COLO829 (cell line): ENCODE data around the gene CCDC171.

Experiments
- DNase-seq: peaks from one replicate; pipeline ENCODE4 v3.0.0; 2012; ENCODE audit warnings: low spot score

Gene CCDC171

DNA sequence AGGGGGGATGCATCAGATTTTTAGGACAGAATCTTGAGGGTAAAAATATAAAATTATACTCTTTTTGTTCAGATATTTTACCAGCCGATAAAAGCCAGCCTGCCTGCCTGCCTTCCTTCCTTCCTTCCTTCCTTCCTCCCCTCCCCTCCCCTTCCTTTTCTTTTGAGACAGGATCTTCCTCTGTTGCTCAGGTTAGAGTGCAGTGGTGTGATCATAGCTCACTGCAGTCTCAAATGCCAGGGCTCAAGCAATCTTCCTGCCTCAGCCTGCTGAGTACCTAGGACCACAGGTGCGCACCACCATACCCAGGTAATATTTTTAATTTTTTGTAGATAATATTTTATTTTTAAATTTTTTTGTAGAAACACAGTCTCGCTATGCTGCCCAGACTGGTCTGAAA lies 330.0 kb downstream of the CCDC171 start:
- no peak for DNase-seq

DNA sequence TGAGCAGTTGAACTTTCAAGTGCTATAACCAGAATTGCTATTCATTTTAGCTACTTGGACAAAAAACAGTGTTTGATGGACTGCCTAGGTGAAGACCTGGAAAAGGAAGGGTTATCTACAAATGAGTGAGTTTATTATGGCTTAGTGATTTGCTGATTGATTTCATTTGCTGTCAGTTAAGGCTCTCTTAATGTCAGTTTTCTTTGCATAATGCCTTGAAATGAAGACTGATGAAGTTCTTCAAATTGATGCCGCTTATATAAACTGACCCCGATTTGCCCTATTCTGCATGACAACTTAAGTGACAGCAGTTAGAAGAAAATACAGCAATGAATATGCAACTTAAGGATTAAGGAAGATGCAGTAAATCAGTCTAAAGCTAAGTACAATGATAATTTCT lies 332.6 kb downstream of the CCDC171 start:
- no peak for DNase-seq

DNA sequence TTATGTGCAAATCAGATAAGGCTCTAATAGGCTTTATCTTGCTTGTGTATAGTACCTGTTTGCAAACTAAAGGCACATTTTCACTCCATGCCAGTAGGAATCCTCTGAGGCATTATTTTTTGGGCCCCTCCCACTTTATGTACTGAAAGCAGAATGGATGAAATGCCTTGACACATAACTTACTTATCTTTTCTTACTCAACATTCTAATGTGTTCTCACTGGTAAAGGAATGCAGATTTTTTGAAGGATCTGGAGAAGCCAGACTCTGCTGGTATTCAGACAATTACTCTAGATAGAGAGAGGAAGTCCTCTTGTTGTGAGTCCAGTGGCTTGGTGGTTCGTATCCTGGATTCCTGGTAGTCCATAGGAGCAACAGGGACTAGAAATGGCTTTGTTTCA lies 336.7 kb downstream of the CCDC171 start:
- no peak for DNase-seq

DNA sequence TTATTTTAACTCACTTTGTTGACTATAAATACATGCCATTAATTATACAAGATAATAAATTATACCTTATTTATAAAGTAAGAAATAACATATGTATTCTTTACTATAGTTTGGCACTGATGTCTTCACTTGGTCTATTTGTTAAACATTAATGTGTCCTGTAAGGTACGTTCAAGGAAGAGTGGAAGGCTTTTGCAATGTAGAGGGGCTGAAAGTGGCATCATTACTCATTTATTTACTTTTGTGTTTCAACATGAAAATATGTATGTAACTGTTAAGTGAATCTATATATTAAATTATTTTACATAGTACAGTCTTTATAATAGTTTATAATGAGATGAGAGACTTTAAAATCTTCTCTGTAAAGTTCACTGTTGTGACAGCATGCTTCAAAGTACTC lies 348.7 kb downstream of the CCDC171 start:
- no peak for DNase-seq

DNA sequence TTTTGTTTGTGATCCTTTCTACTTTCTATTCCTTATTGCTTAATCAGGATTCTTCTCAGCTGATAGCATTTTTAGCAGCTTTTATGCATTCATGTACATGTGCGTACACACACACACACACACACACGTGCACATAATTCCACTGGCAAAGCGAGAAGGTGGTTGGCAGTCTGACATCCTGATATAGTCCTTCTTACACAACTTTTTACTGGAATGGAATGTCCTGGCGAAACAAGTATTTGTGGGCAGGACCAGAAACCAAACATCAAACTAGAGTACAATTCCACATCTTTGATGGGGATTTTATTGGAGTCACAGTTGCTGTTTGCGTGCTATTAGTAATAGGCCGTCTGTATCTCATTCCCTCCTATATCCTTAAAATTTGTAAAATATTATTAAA lies 356.5 kb downstream of the CCDC171 start:
- DNase-seq: no peak

DNA sequence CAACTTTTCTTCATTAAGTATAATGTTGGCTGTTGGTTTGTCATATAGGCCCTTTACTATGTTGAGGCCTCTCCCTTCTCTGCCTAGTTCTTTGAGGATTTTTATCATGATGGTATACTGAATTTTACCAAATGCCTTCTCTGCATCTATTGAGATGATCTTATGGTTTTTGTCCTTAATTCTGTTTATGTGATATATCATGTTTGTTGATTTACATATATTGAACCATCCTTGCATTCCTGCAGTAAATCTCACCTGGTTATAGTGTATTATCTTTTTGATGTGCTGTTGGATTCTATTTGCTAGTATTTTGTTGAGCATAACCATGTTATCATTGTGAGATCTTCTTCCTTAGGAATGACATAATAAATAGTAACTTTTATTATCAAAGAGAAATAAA lies 362.9 kb downstream of the CCDC171 start:
- no peak for DNase-seq

DNA sequence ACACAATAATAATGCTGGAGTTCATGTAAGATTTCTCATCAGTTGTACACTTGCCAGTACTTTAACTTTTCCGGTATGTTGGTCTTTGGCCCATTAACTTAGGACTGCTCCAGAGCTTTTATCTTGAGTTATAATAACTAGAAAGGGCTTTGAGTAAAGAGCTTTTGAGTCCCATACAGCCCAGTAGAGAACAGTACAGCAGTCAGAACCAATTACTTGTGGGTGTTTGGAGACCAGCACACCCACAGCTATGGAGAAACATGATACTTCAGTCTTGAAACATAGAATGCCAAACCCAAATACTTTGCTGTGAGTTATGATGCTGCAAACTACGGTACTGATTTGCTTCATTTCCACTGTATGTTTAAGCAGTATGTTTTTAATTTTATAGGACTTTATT lies 374.3 kb downstream of the CCDC171 start:
- no peak for DNase-seq

DNA sequence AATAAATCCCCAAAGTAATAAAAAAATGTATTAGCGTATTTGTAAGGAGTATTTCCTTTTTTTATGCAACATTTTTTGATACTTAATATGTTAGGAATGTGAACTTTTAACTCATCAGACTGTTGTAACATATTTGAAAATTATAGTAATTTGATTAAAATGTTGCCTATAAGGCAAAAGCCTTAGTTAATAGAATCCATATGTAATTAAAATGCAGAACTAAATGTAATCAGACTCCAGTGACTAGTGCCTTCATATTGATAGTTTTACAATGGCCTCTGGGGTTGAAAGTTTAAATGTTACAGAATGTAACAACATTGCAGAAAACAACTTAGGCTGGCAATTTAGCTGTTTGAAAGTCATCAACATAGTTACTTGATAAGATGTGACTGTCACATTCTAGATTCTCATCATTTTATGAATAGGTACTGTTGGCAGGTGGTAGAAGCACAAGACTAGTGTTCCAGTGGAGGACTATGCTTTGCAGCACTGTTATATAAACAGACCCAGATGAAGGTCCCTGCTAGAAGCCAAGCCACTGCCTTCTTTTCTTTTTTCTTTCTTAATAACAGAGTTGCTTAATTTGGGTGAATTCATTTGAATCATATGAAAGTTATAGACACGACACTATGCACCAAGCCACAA lies 382.9 kb downstream of the CCDC171 start:
- DNase-seq: no peak

DNA sequence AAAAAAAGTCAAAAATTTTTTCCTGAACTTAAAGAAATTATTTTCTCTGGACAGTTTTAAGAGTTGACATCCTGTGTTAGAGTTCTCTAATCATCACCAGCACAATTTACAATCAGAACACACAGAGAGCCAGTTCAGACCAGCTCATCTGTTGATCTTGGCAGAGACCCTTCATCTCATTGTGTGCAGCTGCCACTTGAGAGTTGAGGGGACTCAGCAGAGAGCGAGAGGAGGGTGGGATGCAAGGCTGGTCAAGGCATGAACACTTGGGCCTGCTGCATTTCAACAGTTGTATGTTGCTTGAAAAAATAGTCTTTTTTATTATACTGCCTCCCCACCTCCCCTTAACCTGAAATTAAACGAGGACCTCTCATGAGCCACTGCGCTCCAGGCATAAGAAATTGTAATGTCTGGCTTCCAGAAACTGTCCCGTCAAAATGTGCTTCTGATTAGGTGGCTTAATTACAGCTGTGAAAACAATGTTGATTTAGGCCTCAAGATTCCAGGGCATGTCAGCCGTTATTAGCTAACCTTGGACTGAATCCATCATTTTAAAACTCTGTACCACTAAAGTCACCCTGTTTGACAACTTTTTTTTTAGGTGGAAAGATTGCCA lies 383.6 kb downstream of the CCDC171 start:
- no peak for DNase-seq

DNA sequence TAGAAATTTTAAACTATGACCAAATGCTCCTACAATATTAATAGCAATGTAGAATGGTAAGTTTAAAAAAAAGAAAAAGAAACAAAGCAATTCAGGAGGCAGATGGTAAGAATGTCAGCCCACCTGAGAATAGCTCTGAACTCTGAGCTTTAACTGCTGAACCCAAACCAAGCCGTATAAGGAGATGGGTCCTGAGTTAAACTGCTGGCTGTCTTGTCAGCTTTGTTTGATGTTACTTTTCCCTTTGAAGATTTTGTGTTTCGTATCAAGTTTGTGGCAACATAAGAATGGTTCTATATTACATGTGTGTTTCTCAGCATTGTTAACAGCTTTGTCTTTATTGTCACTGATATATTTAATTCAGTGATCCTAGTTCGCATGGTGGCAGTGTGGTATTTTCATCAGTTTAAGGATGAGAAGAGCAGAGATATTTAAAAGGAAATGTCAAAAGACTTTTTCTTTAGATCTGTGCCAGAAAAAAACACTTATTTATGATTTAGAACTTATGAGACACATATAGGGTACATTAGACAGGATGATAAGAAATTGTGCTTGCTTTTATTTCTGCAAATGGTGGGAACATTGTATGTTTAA lies 390.1 kb downstream of the CCDC171 start:
- no peak for DNase-seq

DNA sequence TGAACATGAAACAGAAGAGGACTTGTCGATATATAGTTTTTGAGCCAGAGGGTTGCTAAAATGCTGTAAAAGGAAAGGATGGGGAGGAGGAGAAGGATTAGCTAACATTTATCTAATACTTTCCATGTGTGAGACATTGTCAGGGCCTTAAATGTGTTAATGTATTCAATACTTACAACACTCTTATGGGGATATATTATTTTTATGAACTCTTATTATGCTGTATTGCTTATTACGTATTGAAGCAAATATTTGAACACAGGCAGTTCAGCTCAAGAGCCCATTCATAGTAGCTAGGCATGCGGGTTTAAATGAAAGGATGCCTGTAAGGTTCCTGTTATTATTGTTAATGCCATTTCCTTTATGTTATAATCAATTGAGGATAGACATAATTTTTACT lies 391.5 kb downstream of the CCDC171 start:
- no peak for DNase-seq

DNA sequence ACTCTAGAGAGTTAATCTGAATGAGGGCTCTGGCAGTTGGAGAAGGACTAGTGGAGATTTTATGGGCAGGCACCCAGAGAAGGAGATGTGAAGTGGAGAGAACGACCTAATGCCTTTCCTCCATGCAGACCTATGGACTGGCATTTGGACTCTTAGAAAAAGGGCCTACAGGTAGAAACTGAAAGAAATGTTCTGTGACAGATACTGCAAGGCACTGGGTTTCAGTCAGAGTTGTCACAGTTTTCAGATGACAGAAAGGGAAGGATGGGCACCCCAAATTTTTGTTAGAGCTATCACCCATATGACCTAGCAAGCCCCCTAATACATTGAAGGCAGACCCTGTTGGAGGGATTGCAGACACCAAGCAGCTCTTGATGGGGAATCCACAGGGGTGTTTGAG lies 406.8 kb downstream of the CCDC171 start:
- DNase-seq: no peak

DNA sequence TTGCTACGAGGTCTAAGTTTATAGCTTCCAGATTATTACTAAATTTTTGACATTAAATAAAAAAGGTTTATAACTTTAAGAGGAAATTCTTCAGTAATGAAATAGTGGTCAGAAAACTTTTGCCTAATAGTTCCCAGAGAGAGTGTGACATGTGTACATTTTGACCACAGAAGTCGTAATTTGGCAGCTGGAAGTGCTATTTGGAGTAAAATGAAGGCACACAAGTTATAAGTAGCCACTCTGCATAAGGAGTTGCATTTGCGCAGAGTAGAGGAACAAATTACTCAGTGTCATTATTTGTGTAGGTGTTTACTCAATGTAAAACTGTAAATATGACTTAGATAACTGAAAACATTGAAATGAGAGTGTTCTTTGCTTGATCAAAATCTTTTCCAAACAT lies 408.4 kb downstream of the CCDC171 start:
- no peak for DNase-seq

DNA sequence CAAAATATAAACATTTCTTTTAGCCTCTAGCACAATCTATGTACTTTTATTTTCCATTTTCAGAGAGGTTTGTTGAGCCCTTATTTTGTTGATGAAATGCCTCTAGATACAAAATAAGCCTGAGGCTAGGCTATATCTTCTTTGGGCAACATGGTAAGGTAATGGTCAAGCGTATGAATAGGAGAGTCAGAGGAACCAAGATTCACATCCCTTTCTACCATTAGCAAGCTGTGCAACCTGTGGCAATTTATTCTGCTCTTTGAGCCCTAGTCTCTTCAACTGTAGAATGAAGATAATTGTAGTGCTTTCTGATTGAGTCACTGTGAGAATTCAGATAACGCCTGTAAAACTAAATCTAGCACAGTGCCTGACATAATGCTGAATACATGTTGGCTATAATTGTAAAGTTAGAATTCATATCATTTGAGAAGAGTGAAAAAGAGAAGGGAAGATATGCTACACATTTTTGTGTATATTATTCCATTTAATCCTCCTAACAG lies 412.5 kb downstream of the CCDC171 start:
- DNase-seq: no peak

DNA sequence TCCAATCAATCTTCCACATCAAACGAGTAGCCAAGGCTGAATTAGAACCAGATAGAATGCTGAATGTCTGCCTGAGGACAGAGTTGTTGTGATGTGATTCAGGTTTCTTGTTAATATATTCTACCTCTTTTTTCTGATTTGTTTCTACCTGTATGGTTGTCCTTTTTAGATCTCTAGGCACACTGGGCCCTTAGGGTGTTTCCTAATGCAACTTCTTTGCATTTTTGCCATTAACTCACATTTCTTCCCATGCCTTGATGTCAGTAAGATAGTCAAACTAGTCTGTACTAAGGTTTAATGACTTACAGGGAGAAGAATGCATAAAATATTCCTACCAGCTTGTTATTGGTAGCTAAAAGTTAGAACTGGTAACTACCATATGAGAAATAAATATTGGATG lies 413.6 kb downstream of the CCDC171 start:
- no peak for DNase-seq

DNA sequence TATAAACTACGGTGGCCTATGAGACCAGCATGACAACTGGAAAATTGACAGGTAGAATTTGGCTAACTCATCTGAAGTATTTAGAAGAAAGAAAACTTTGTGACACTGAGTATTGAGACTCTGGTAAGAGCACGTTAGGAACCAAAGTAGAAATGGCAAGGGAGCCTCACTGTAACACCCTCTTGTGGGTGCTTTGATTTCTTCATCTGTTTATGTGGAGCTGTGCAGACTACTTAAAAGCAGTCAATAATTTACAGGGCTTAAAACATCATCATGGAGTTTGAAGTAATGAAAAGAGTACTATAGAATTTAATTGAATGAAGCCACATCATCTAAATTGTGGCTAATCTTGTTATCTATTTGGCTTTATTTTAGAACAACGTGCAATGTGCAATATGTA lies 414.2 kb downstream of the CCDC171 start:
- DNase-seq: no peak

DNA sequence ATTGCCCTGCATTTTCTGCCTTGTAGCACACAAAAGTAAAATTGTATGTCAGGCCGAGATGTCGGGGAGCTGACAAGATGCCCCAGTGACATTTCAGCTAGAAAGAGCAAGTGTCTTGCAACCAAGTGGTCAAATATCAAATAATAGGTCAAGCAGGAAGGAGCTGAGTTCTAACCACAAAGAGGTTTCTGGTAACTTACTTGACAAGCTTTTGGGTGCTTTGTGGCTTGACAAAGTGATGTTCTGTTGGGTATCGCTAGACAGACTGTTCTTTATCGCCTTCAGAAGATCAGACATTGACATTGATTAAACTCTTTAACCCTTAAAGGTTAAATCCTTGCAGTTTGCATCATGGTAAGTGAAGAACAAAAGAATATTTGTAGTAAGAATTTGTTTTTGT lies 419.9 kb downstream of the CCDC171 start:
- peak; percentile 3 for DNase-seq

DNA sequence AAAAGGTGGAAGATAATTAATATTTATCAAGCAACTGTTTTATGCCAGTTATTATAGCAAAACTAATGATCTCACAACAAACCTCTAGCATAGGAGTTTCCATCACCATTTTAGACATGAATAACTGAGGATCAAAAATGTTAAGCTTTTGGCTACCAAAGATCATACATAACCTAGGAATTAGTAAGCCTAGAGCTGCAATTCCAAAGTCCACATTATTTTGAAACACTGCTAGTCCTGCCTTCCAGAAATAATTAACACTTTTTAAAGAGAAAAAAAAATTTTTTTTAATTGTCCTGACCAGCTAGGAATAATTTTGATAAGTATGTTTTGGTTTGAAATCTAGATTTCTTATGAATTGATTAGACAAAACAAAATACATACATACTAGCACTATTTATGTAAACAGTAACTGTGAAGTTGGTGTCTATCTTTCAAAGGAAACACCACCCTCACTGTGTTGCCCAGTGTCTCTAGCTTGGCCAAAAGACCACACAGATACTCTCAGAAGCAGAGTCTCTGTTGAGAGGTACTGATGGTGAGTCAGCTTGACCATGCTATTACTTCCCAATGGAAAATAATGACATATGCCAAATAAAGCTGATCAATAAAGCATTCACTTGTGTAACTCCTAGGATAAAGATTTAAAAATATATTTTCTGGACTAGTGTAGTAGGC lies 422.4 kb downstream of the CCDC171 start:
- DNase-seq: no peak

DNA sequence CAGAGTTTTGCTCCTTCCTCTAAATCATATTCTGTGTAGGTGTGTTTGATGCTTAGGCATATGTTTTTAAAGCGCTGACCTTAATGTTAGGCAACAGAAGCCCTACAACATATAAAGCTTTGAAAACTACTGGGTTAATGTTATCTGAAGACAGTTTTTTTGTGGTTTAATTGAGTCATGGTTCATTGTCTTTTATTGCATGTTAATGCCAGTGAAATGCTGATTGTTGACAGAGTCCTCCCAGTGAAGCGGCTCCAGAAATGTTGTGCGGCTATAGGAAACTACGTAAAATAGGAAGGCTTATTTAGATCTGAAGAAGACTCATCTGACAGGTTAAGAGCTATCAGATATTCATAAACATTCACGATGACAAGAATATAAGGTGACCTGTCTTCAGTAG lies 424.6 kb downstream of the CCDC171 start:
- no peak for DNase-seq

DNA sequence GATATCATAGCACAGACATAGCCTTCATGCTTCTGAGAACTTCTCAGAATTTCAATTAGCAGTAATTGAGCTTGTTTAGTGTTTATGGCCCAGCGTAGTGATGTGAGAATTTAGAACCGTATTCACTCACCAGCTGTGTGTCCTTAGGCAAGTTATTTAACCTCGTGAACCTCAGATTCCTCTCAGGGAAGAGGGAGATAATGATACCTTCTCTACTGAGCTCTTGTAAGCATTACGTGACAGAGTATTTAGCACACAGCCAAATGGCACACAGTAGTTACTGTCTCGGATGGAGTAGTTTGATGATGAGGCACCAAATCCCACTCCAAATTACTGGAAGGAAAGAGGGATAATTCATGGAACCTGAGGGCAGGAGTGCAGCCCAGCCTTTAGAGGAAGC lies 429.3 kb downstream of the CCDC171 start:
- DNase-seq: no peak

DNA sequence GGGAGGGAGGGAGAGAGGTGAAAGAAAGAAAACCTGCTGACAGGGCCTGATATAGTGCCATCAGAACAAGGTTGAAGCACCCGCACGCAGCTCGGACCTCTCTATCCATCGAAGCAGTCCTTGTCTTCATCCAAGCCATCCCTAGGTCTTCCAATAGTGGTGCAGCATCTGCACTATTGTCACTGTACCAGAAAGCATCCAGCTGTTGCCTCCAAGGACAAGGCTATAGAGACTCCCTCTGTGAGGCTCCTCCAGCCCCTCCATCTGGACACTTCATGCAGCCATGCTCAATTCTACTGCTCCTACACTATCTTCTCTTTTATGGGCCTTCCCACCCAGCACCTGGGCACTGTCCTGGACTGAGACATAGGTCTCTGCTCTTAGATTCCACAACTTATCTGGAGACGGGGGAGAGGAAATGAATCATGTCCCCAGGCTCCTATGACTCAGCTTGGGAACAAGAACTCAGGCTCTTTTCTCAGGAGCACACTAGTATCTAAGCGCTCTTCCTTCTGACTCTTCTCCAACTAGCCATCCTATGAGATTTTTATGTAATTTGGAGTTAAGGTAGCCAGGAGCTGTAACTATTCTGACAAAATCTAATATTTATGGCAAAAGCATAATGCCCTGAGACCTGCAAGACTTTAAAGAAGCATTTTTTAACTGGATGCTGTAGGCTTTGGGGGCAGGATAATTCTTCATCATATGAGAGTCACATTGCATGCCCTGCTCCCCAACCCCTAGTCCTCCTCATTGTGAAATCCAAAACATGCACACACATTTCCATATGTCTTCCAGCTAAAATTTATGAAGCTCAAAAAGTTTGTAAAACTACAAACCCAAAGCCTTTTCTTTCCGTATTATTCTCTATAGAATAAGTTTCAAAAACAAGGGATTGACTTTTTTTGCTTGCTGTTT lies 446.8 kb downstream of the CCDC171 start:
- peak; percentile 57 for DNase-seq

DNA sequence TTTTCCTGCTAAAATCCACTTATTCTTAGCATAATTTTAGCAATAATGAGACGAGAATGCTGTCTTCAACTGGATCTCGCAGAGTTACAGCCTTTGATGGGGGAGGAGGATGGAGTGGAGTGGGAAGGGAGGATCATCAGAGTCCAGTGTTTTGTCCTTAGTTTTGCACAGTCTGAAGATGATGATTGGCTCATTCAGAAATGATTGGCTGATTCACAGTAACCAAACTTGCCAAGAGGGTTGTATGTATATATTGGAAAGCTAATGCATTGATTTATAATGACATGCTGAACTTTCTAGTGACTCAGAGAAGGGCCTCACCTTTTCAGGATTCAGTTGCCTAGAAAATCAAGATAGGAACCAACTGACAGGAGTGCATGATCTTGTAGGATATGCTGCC lies 448.0 kb downstream of the CCDC171 start:
- DNase-seq: no peak
